ENCODE results near the gene C1R.

C1R gene

GRCh38 chr12:7089196-7089871, 2.9 kb downstream of the C1R start:
- Histone ChIP-seq H3K27ac (replicated peaks) (no peak overlapping the region), H3K4me3 (replicated peaks; ENCODE audit: insufficient read depth, low read length) (no peak overlapping the region), H3K27me3 (ENCODE audit: insufficient read depth, poor library complexity, severe bottlenecking) (no peaks in the 10 kb centered on the region)
- TF ChIP-seq GABPA (IDR thresholded peaks at IDR 0.05; ENCODE audit: low read depth) (no peak), POLR2AphosphoS5 (IDR thresholded peaks at IDR 0.05; ENCODE audit: low read depth) (no peak), CTCF (IDR thresholded peaks at IDR 0.05; ENCODE audit: insufficient read depth, low read length) (no peak), REST (IDR thresholded peaks at IDR 0.05; ENCODE audit: insufficient replicate concordance, low read depth) (no peak), SPI1 (IDR thresholded peaks at IDR 0.05; ENCODE audit: borderline replicate concordance, low read depth) (no peak)
- DNase-seq (ENCODE audit: low read depth in 1 of 2, low spot score in 1 of 2) = no peak

- DNase-seq (ENCODE audit: low read depth in 1 of 2, low spot score in 1 of 2) = no peak
- TF ChIP-seq POLR2AphosphoS5 (IDR thresholded peaks at IDR 0.05; ENCODE audit: low read depth) (no peak), SPI1 (IDR thresholded peaks at IDR 0.05; ENCODE audit: borderline replicate concordance, low read depth) (no peak), GABPA (IDR thresholded peaks at IDR 0.05; ENCODE audit: low read depth) (no peak), CTCF (IDR thresholded peaks at IDR 0.05; ENCODE audit: insufficient read depth, low read length) (no peak), REST (IDR thresholded peaks at IDR 0.05; ENCODE audit: insufficient replicate concordance, low read depth) (no peak)
- no peak overlapping the region for H3K27ac ChIP-seq (replicated peaks)
- H3K4me3 ChIP-seq (replicated peaks; ENCODE audit: insufficient read depth, low read length) = no peak overlapping the region
- no peaks in the 10 kb centered on the region for H3K27me3 ChIP-seq (ENCODE audit: insufficient read depth, poor library complexity, severe bottlenecking)
Measured at GRCh38 chr12:7083125-7083524, 9.1 kb downstream of the C1R start.

- no peak for TF ChIP-seq GABPA (IDR thresholded peaks at IDR 0.05; ENCODE audit: low read depth)
- TF ChIP-seq SPI1 (IDR thresholded peaks at IDR 0.05; ENCODE audit: borderline replicate concordance, low read depth) = no peak
- no peak for TF ChIP-seq CTCF (IDR thresholded peaks at IDR 0.05; ENCODE audit: insufficient read depth, low read length)
- TF ChIP-seq REST (IDR thresholded peaks at IDR 0.05; ENCODE audit: insufficient replicate concordance, low read depth) = no peak
- TF ChIP-seq POLR2AphosphoS5 (IDR thresholded peaks at IDR 0.05; ENCODE audit: low read depth) = no peak
- H3K27ac ChIP-seq (replicated peaks) = no peak overlapping the region
- no peaks in the 10 kb centered on the region for H3K27me3 ChIP-seq (ENCODE audit: insufficient read depth, poor library complexity, severe bottlenecking)
- no peak overlapping the region for H3K4me3 ChIP-seq (replicated peaks; ENCODE audit: insufficient read depth, low read length)
- DNase-seq (ENCODE audit: low read depth in 1 of 2, low spot score in 1 of 2) = no peak
Measured at GRCh38 chr12:7081037-7081436, 11.2 kb downstream of the C1R start.
